Vagina (tissue), 2 donors: Measurements from ENCODE around the gene UNC119.

Experiments
- POLR2A ChIP-seq, 2 donors: fragments of 450-650 bp; IDR thresholded peaks; one replicate each; pipeline ENCODE4 v1.6.1; 2017; ENCODE audit warnings: antibody characterized with exemption in 2 of 2, mild to moderate bottlenecking in 2 of 2, moderate library complexity in 2 of 2
- POLR2AphosphoS5 ChIP-seq, 2 donors: sonication (generic); formaldehyde crosslinking; IDR thresholded peaks; one replicate each; pipeline ENCODE4 v1.9.0; 2017; ENCODE audit warnings: antibody characterized with exemption in 2 of 2, mild to moderate bottlenecking in 2 of 2, low read depth in 1 of 2; ENCODE audit not compliant: insufficient read depth in 1 of 2

- TF ChIP-seq POLR2A (IDR thresholded peaks at IDR 0.05) (no peak), POLR2AphosphoS5 (IDR thresholded peaks at IDR 0.05; ENCODE audit: insufficient read depth in 1 of 2, low read depth in 1 of 2) (no peak)
Observed at GRCh38 chr17:28527181-28527681, 25.2 kb downstream of the UNC119 start.
